ENCODE results near the gene PIGU.

PIGU gene

DNA sequence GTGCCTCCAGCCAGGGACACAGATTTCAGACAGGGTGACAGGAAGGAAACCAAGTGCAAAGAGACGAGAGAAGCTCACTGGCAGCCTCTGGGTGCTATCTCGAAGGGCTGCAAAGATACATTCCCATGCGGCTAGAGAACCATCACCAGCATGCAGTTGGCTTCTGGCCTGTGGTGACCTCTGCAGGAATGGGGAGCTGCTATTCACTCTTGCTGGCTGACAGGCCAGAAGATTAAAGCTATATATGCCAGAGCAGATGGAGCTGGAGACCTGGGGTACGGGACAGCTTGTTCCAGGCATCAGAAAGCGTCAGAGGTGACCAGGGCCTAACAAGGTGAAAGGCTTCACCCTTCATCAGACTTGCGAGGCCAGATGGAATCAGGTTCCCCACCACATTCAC is 98.4 kb downstream of the PIGU start:
- no peak for DNase-seq (ENCODE audit: low spot score)

DNA sequence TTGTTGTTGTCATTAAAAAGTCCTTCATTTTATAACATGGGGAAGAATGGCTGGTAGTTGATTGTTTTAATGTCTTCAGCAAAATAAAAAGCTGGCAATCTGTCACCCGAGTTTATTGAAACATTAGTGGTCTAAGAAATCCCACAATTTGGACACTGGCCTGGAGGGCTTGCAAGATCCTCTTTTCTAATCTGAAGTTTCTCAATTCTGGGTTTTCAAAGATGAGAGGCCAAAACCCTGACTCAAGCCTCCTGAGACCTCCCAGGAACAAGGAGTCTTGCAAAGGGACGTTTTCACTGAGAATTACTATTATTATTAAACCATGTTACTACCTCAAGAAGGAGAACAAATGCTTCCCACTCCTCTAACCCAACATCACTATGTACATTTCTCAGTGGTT is 98.9 kb downstream of the PIGU start:
- DNase-seq (ENCODE audit: low spot score), result no peak

DNA sequence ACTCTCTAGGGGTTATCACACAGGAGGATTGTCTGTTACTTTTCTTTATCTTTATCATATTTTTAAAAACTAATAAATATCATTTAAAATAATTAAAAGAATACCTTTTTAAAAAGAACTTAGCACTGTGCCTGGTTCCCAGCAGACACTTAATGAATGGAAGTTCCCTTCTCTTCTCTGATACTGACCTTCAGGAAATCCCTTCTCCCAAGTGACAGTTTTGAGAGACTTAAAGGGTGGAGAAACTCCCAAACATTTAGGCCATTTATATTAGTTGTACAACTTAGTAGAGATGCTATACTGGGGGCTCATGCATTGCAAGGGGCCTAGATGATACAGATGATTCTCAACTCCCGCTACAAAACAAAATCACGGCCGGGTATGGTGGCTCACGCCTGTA is 99.8 kb downstream of the PIGU start:
- DNase-seq (ENCODE audit: low spot score), result no peak

DNA sequence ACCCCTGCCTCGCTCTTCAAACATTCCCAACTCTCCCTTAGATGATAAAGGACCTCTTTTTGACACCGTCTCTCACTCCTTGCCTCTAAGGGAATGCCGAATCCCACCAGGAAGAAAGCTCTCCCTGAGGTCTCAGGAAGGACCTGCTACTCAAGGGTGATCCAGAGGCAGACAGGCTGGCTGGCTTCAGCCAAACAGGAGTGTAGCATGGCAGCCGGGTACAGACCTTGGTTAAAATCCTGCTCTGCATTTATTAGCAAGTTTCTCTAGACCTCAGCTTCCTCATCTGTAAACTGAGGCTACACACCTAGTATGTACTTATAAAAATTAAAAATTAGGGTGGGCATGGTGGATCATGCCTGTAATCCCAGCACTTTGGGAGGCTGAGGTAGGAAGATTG is 101.1 kb downstream of the PIGU start:
- no peak for DNase-seq (ENCODE audit: low spot score)

DNA sequence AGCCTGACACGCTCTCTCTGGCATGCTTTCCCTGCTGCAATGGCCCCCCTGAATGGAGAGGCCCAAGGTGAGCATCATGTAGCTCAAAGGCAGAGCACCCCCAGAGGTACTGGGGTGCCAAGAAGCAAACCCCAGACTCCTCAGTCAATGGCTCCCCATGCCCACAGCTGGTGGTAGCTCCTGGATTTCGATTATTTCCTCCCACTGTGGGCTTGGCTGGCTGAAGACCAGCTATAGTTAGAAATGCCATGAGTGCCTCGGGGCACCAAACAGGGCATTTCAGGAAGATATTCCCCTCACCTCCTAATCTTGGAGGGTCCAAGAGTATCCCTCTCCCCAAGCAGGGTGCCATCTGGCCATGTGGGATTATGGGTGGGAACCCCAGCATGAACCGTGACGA is 101.6 kb downstream of the PIGU start:
- no peak for DNase-seq (ENCODE audit: low spot score)

DNA sequence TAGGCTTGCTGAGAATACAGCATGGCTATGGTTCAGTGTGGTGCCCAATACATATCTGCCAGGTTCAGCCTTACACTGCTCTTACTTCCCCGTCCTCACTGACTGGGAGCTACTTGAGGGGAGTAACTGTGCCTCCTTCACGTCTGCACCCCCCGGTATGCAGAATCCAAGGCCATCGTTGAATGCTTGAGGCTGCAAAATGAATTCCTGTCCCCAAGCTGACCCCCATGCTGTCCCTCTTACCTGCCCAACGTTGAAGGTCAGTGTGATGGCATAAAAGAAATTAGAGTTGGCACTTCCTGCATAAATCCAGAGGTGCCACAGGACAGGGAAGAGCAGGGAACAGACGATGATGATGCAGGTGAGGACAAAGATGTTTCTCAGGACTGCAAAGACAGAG is 102.0 kb downstream of the PIGU start:
- no peak for DNase-seq (ENCODE audit: low spot score)

DNA sequence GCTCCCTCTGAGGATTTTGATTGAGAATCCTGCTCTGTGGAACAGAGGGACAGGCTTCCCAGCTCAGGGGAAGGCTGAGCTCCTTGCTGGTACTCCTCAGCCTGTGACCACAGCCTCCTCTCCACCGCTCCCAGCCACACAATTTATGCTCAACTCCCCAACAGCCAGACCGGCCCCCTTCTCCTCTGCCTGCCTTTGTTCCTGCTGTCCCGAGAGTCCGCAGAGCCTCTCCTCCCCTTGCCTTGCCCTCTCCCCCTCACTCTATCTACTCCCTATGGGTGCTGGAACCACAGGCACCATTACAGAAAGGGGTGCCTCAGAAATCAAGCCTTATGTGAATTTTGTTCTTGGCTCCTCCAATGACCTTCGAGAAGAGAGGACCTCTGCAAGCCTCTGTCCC is 102.5 kb downstream of the PIGU start:
- DNase-seq (ENCODE audit: low spot score), result no peak

DNA sequence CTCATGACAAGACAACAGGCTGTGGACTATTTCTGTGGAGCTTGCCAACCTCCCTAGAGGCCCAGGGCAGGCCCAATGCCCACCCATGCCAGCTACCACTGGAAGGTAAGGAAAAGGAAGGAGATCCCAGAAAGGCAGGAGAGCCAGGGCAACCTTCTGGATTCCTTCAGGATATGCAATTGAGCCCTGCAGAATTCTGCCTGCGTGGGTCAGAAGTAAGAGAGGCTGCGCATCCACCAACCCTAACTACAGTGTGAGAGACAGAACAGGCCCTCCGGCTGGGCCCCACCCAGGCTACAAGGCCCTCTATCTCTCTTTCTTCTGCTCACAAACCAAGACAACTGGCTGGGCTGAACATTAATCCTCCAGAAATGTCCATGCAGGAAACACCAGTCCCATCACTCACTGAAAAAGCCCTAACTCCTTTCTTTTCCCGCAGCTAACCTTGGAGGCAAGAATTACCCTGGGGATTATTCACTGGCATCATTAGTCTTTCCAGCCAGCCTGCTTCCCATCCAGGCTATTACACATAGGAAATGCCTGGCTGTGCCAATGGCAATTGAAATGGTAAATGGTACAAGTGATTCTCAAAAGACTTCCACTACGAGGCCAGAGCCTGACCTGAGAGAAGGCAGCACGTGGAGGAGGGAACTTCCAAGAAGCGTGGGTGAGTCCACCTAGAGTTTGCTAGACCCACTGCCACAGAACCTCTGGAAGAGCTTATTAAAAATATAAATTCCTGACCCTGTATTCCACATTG is 103.2 kb downstream of the PIGU start:
- no peak for DNase-seq (ENCODE audit: low spot score)

DNA sequence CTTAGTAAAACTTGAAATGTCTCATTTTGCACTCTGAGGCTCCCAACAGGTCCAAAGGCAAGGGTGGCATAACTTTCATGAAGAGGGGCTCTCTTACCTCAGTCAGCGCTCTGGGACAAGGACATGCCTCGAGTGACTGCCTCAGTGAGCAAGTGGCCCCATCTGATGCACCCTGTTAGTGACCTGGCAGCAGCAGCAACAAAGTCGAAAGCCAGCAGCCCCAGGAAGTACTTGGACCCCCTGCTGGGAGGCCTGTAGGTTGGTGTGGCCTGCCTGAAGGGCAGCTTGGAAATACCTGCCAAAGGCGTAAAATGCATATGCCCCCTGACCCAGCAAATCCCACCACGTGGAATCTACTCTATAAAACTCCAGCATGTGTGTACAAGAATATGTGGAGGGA is 105.1 kb downstream of the PIGU start:
- DNase-seq (ENCODE audit: low spot score), result no peak

DNA sequence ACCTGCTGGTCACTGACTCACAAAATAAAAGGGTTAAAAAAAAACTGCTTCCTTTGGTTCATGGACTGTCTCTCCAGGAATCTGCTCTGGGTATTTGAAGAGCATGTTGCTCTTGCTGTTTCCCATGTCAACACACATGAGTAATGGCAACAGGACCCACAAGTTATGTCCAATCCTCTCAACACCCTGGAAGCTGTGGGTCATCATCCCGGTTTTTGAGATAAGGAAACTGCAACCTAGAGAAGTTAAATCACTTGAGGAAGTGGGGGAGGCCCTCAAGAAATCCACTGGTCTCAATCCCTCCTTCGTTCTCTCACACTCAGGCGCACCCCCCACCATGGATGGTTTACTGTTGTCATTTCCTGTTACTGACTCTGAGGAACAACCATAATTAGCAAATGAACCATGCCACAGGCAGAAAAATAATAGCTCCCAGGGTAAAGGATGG is 106.0 kb downstream of the PIGU start:
- DNase-seq (ENCODE audit: low spot score), result no peak

DNA sequence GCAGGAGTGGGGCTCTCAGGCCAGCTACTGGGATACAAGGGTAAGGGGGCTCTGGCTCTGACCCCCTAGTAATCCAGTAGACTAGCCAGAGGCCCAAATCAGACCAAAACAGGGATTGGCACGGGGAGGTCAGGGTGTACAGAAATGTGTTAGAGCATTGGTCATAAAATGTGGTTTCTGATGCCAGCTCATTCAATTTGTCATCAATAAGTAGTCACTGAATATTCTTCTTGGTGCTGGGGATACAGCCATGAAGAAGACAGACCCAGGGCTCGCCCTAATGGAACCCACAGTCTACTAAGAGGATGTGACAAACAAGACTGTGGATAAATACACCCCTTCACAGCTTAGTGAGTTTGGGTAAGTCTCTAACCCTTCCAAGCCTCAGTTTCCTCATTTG is 107.3 kb downstream of the PIGU start:
- no peak for DNase-seq (ENCODE audit: low spot score)

DNA sequence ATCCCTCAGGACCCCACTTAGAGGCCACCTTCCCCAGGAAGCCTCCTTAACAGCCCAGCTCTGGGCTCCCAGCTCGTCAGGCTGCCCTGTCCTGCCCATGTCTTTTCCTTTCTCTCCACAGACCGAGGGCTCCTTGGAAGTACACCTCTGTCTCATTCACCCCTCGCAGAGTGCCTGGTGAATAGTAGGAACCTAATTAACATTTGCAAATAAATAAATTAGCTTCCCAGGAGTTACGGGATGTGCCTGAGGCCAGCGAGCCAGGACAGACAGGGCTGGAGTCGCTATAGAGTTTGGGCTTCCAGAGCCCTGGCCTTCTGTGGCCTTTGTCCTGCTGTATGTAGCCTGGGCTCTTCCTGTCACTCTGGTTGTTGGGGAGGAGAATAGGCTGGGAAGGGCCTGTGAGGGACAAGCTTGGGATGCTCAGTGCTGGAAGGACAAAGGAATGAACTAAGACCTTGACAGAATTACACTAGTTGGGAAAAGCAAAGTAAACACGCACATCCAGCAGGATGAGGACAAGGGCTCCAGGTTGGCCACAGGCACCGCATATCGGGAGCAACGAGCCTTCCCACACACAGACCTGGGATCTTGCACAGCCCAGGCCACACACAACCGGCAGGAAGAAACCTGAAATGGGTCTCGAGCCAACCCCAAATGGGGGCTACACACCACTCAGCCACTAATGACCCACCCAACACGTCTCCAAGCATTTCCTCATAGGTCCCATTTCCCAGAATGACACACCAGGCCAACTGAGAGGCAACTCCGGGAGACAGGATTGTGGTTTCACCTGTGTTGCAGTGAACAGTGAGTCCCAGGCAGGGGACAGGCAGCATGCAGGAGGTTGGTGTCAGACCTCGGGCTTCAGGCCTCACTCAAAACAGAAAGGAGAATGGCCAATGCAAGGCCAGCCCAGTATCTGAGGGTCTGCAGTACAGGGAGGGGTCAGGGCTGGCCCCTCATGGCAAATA is 108.7 kb downstream of the PIGU start:
- no peak for DNase-seq (ENCODE audit: low spot score)

DNA sequence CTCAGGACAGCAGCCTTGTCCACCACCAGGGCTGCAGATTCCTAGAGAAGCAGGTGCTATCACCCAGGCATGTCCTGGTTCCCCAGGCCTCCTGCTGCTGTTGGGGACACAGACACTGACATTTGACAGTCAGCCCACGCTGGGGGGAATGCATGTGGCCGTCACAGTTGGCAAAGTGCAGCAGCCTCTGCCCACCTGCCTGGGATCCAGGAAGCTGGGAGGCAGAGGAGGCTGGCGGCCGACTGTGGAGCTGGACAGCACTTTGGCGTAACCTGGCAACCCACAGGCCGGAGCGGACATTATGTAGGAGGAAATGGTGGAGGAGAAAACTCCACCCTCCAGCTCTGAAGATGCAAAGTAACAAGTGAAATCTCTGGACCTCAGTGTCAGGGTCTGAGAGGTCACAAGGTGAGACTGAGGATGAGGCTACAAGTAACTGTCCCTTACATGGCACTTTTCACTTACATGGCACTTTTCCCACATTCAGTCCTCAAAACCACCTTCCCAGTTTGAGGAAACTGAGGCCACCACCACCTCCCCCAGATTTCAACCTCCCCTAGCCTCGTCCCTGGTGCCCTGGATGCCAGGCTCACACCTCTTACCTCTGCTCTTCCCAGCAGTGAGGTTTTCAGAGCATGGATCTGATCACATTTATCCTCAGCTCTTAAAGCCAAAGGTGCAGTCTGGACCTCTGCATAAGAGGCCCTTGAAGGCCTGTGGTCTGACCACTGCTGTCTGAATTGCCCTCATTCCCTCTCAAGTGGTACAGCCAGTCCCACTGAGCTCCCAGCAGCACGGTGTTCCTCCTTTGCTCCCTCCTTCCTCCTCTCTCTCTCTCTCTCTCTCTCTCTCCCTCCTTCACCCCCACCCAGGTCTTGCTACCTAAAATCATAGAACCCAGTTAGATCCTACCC is 109.7 kb downstream of the PIGU start:
- no peak for DNase-seq (ENCODE audit: low spot score)

DNA sequence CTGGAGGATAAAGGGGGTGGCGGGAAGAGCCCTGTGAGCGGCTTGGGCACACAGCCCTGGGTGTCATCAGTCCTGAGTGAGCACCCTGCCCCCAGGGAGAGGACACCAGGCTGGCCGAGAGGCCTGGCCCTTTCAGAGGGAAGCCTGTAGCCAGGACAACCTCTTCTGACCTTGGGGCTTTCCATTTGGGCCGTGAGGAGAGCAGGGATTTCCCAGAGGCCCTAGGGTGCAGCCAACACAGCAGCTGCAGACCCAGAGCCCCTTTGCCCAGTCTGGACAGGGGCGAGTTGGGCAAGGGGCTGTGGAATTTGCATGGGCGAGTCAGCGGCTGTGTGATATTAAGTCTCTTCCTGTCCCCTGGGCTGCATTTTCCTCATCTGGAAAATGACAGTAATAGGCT is 112.1 kb downstream of the PIGU start:
- no peak for DNase-seq (ENCODE audit: low spot score)

DNA sequence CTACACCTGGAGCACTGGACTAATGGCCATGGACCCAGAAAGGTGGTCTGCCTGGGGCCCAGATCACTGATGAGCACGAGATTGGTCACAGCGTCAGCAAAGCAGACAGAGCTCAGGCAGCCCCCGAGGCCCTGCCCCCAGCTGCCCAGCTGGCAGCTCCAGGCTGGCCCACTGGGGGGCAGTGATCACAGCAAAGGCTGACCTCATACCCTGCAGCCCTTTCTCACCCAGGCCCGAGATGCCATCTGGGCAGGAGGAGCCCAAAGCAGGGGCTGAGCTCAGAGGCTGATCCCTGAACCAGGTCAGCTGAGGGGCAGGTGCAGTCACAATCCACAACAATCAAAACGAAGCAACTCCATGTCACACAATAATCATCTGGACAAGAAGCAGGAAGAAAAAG is 114.3 kb downstream of the PIGU start:
- DNase-seq (ENCODE audit: low spot score), result peak; percentile 36

DNA sequence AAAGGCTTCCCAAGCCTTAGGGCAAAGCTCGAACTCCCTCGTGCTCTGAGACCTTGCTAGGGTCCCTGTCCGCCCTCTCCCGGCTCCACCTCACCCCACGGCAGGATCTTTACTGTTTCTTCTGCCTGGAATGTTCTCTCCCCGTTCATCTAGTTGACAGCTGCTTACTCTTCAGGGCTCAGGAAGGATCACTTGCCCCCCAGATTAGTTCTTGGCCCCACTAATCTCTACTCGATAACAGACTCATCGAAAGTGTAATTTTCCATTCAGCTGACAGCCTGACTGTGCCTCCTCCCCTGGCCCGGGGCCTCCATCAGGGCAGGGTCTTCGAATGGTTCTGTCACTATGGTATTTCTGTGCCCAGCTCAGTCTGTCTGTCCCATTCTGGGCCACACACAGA is 115.2 kb downstream of the PIGU start:
- DNase-seq (ENCODE audit: low spot score), result no peak

DNA sequence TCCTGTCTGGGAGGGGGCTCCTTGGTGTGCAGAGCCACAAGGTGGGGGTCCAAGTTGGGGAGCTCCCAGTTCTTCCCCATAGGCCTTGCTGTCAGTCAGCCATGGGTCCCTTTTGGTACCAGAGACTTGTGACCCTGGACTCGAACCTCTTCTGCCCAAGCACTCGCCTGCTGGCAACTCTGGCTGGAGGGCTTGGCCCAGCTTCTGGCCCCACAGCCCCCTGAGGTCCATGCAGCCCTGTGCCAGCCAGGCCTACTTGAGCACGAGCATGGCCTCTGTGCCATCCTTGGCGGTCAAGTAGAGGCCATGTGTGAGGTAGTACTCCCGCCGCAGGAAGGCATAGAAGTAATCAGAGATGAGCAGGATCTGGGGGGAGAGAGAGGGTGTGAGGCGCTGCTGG is 116.3 kb downstream of the PIGU start:
- DNase-seq (ENCODE audit: low spot score), result no peak

DNA sequence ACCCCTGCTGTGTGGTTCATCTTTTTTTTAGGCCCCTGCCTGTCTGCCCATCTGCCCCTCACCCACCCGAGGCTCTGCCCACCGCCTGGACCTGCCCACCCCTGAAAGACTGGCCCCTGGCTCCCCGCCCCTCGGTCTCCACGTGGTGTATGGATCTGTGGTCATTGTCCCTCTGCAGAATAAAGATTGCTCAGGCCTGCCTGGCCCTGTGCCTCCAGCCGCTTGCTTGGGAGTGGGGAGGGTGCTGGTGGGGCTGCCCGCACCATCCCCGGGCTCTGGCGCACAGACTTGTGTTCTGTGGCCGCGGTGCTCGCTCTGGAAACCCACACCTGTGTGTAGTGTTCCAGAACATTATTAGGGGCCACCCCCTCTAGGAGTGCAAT is 116.8 kb downstream of the PIGU start:
- DNase-seq (ENCODE audit: low spot score), result peak; percentile 66

DNA sequence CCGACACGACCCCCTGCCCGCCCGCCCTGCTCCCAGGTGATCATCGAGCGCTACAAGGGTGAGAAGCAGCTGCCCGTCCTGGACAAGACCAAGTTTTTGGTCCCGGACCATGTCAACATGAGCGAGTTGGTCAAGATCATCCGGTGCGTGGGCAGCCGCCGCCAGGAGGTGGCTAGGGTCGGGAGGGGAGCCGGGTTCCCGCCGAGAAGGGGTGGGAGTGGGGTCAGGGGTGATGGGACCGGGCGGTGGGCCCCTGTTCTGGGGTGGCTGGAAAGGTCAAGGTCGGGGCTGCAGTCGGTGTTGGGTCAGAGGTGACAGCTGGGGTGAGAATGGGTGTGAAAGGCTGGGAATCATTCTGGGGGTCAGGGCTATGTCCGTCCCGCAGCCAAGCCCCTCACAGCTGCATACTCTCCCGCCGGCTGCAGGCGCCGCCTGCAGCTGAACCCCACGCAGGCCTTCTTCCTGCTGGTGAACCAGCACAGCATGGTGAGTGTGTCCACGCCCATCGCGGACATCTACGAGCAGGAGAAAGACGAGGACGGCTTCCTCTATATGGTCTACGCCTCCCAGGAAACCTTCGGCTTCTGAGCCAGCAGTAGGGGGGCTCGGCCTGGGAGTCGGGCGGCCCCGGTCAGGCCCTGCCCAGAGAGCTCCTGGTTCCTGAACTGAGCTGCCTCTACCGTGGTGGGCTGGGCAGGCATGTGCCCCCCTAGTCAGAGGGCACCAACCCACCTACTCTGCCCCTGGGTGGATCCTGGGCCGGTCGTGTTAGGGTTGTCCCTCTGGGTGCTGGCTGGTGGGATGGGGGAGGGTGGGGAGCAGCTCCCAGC is 117.4 kb downstream of the PIGU start:
- no peak for DNase-seq (ENCODE audit: low spot score)

DNA sequence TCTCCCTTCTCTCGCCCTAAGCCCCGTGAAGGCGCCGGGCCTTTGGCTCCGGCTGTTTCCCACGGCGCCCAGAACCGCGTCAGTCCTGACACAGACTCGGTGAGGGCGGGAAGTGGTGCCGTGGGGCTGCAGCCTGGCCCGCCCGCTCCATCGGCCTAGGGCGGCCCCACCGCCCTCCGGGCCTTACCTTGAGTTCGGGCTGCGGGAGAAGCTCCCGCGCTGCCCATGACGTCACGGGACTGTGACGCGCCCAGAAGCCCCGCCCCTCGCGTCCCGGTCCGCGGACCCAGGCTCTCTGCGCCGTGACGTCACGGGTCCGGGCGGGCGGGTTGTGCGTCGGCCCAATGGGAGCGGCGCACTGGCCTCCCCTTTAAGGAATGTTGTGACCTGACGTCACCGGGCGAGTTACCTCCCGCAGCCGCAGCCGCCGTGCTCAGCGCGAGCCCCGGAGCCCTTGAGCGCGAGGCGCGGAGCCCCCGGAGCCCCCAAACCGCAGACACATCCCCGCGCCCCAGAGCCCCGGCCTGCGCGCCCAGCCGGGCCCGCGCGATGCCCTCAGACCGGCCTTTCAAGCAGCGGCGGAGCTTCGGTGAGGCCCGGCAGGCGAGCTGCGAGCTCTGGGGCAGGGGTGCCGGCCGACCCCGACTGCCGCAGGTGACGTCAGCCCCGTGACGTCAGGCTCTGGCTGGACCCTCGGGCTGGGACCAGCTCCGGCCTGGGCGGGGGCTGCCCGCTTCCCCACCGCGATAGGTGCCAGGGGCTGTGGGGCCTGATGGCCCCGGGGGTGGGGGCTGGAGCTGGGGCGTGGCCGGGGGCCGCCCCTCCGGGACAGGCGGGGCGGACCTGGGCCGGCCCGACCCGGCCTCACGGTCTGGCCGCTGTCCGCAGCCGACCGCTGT is 118.3 kb downstream of the PIGU start, which contains the start of gene MAP1LC3A:
TSS of gene MAP1LC3A (plus strand) at position 399 of the 899 bp plus-strand sequence. CDS start at position 550, 151 bp downstream.
- peak; percentile 95 for DNase-seq (ENCODE audit: low spot score)
